Ecto neural progenitor cell (in vitro differentiated cells): ENCODE measurements around the gene FGFR3.

Source experiments
- DNase-seq: peaks from one replicate; pipeline ENCODE4 v3.0.0-alpha.2; 2018; ENCODE audit warnings: low spot score

The FGFR3 gene

GRCh38 chr4:1788254-1788973, 4.7 kb upstream of the FGFR3 start:
- DNase-seq = no peak

- no peak for DNase-seq
Measured at GRCh38 chr4:1789552-1789951, 3.5 kb upstream of the FGFR3 start.

- DNase-seq = no peak
Measured at GRCh38 chr4:1790005-1790404, 3.1 kb upstream of the FGFR3 start.

- no peak for DNase-seq
Measured at GRCh38 chr4:1792158-1792831, 798 bp upstream of the FGFR3 start.

- peak; percentile 74 for DNase-seq
Measured at GRCh38 chr4:1793496-1793840, 375 bp downstream of the FGFR3 start.

GRCh38 chr4:1793940-1794808, 1.1 kb downstream of the FGFR3 start:
- no peak for DNase-seq

- DNase-seq = no peak
Measured at GRCh38 chr4:1794809-1795298, 1.8 kb downstream of the FGFR3 start.

GRCh38 chr4:1795299-1796195, 2.5 kb downstream of the FGFR3 start:
- DNase-seq = no peak

GRCh38 chr4:1796486-1797204, 3.6 kb downstream of the FGFR3 start:
- no peak for DNase-seq

- no peak for DNase-seq
Measured at GRCh38 chr4:1797298-1797860, 4.3 kb downstream of the FGFR3 start.

- DNase-seq = no peak
Measured at GRCh38 chr4:1797861-1798579, 4.9 kb downstream of the FGFR3 start.

- no peak for DNase-seq
Measured at GRCh38 chr4:1798580-1799386, 5.7 kb downstream of the FGFR3 start.

- DNase-seq = no peak
Measured at GRCh38 chr4:1799387-1800375, 6.6 kb downstream of the FGFR3 start.

- no peak for DNase-seq
Measured at GRCh38 chr4:1800805-1801204, 7.7 kb downstream of the FGFR3 start.

GRCh38 chr4:1801286-1801958, 8.3 kb downstream of the FGFR3 start:
- no peak for DNase-seq

- no peak for DNase-seq
Measured at GRCh38 chr4:1802151-1802715, 9.1 kb downstream of the FGFR3 start.
